Mesenteric fat pad (tissue), 1 donor: Measurements from ENCODE around the gene BAMBI. TPM values are rescaled to one million over a fixed set of nuclear protein-coding genes. Genes with fewer than 3 reads are reported as not detected.

Experiments
- DNase-seq: peaks from one replicate; pipeline ENCODE4 v3.0.0-alpha.2; 2020; ENCODE audit warnings: low spot score
- total RNA-seq: library from RNA; stranded (reverse); fragmentation: NEBNext Ultra II Directional; extraction: Animal tissue kit (Norgen Biotek cat#: 25700); gene quantifications from one replicate; pipeline ENCODE4 v1.2.1, GENCODE V29; 2021
- donor health status: DM: yes; HTN: yes; CAD: no.

BAMBI gene
- total RNA-seq, 1 donor from 2014 or later, result 14.3 TPM

GRCh38 chr10:28674782-28675181 lies 2.5 kb upstream of the BAMBI start:
- no peak for DNase-seq

GRCh38 chr10:28676326-28676967 lies 874 bp upstream of the BAMBI start:
- no peak for DNase-seq

GRCh38 chr10:28677888-28678686 lies 766 bp downstream of the BAMBI start:
- DNase-seq, result no peak

GRCh38 chr10:28678687-28679457 lies 1.6 kb downstream of the BAMBI start:
- no peak for DNase-seq

GRCh38 chr10:28679581-28680357 lies 2.4 kb downstream of the BAMBI start:
- DNase-seq, result no peak

GRCh38 chr10:28680358-28680752 lies 3.0 kb downstream of the BAMBI start:
- no peak for DNase-seq

- DNase-seq, result no peak
These were observed 4.0 kb downstream of the BAMBI start for GRCh38 chr10:28681291-28681763.

GRCh38 chr10:28681928-28682750 lies 4.8 kb downstream of the BAMBI start:
- DNase-seq, result no peak

GRCh38 chr10:28684157-28684985 lies 7.0 kb downstream of the BAMBI start:
- DNase-seq, result no peak

- no peak for DNase-seq
These were observed 7.8 kb downstream of the BAMBI start for GRCh38 chr10:28684986-28685580.

GRCh38 chr10:28685717-28686116 lies 8.4 kb downstream of the BAMBI start:
- no peak for DNase-seq

GRCh38 chr10:28686835-28687682 lies 9.7 kb downstream of the BAMBI start:
- DNase-seq, result no peak

GRCh38 chr10:28687683-28688001 lies 10.3 kb downstream of the BAMBI start:
- DNase-seq, result no peak

GRCh38 chr10:28690545-28690944 lies 13.2 kb downstream of the BAMBI start:
- no peak for DNase-seq

GRCh38 chr10:28691187-28691694 lies 13.9 kb downstream of the BAMBI start:
- no peak for DNase-seq

- no peak for DNase-seq
These were observed 14.7 kb downstream of the BAMBI start for GRCh38 chr10:28692050-28692449.

- no peak for DNase-seq
These were observed 17.2 kb downstream of the BAMBI start for GRCh38 chr10:28694530-28694929.

- DNase-seq, result no peak
These were observed 20.8 kb downstream of the BAMBI start for GRCh38 chr10:28698075-28698474.
